Activated T-helper 9 cell treated with anti-CD3 and anti-CD28 coated beads, Interleukin-2, amount 50 U/mL, for 16 hours (primary cell): ENCODE results near the gene OSBPL5.

Experiments used
- DNase-seq: peaks from one replicate; pipeline ENCODE4 v3.0.0-alpha.2; 2020; ENCODE audit warnings: low read depth

OSBPL5 gene

DNA sequence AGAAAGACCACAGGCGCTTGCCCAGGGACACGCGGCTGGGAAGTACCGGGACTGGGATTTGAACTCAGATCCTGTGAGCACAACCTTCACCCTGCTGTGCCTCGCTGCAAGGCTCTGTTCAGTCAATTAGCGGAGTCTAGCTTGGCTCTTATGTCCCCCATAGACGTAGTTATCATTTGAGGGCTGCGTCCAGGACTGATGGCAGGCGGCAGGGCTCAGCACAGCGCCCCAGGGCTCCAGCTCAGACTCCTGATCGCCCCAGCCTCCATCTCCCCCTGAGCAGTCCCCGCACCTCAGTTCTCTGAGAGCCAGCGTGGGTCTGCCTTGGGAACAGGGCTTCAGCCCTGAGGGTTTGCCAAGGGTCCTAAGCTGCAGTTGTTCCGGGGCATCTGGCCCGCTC is 33.7 kb upstream of the OSBPL5 start:
- DNase-seq, result no peak

- no peak for DNase-seq
Observed at GRCh38 chr11:3197878-3198528, 32.9 kb upstream of the OSBPL5 start.

DNA sequence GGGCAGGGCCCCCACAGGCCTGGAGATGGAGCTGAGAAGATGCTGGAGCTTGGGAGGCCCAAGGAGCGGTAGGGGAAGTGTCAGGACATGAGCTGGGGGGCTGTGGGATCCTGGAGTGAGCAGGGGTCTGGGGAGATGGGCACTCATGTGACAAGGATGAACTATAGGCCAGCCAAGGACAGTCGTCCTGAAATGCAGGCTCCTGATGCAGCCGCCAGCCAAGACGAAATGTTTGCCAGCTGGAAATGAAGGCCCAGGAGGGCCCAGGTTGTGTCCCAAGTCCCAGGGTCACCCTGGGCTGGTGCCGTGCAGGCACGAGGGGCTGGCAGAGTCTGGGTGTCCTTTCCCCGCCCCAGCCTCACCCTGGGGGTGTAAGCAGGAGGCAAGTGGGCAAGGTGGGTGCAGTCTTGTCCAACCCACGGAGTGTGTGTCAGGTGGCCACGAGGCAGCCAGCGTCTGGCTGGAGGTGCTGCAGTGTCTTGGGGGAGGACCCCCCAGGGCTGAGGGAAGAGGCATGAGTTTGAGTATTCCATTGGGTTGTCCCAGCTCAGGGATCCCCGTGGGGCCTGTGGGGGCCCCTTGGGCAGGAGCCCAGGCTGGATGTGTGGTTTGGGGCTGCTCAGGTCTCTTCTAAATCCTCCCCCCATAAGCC is 32.1 kb upstream of the OSBPL5 start:
- DNase-seq, result no peak

- no peak for DNase-seq
Observed at GRCh38 chr11:3196161-3197043, 31.3 kb upstream of the OSBPL5 start.

- no peak for DNase-seq
Observed at GRCh38 chr11:3195251-3196160, 30.4 kb upstream of the OSBPL5 start.

DNA sequence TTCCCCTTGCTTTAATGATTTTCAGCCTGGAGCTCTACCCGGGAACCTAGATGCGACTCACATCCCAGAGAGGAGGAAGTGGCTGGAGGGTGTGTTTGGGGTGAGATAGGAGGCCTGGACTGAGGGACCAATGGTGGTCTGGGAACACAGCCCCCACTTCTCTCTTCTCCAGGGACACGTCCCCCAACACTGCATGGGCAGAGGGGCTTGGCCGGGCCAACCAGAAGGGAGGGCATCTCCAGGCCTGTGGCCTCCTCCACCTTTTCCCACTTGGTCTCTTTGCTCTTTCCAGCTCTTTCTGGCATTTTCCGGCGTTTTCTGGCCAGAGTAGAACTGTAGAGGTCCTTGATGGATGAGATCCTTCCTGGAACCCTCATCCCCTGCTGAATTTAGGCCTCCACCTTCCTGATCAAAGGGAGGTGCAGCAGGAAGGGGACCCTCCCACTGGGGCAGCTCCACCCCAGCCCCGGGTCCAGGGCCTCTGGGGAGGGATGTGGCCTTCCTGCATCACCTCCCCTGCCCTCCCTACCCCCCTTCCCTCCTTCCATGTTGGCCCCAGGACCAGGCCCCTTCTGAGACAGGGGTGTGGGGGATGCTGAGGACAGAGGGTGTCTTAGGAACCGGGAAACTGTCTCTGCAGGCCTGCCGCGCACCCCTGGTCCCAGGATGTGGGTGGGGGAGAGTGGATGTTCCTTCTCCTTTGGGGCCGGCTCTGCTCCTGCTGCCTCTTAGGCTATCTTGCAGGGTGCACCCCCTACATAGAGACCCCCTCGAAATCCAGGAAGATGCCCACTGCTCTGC is 29.1 kb upstream of the OSBPL5 start:
- DNase-seq, result no peak

DNA sequence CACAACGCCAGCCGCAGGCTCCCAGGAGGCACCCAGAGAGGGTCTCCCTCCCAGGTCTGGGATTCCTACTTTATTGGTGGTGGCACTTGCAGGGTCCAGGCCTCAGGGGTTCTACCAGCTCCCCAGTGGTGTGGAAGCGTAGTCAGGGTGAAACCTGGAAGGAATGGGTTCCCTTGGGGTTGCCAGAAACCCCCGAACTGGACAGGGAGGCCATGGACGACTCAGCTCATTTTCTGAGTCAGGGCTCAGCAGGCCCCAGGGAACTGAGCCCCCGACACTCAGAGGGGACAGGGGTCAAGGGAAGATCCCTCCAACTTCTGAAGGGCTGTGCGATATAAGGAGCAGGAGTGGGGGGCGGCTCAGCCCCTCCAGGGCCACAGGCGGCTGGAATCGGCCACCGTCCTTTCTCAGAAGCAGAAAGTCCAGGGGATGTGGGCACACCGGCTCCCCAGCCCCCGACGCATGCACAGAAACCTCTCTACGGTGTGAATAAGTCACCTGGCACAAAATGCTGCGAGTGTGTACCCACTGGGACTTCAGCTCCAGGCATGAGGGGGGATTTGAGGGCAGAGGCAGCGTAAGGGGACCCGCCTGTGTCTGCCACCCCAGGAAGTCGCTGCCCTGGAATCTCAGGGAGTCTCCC is 28.4 kb upstream of the OSBPL5 start:
- DNase-seq, result no peak

DNA sequence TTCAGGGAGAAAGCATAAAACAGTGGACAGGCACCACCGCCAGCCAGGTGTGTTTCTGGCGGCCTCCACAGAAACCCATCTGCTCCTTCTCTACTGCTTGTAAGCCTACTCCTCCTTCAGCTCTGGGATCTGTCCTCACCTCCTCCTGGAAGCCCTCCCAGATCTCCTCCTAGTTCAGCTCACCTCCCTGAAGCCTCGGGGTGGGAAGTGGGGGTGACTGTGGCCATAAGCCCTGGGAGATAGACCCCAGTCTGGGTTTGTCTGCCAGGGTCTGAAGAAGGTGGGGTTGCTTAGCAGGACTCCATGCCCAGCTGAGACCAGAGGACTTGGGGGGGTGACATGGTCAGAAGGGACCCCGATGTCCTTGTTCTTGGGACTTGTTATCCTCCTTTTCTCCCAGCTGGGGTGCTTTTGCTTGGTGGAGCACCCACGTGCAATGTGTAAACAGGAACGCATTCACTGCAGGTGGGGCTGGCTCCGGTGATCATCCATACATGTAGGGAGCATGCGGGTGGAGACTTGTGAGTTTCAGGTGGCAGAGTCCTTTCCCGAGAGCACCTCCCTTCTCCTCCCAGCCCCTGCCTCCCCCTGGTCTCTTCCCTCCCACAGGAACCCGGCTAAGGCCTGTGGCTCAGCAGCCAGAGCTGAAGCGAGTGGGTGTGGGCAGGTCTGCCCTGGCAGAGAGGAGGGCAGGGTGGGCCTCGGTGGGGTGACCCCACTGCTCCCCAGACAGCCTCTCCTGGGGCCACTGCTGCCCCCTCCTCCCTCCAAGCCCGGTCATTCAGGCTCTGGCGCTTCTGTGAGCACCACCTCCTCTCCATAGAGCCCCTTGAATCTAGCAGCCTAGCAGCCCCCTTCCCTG is 27.6 kb upstream of the OSBPL5 start:
- no peak for DNase-seq

GRCh38 chr11:3191586-3192324 is 26.6 kb upstream of the OSBPL5 start:
- DNase-seq, result no peak

- no peak for DNase-seq
Observed at GRCh38 chr11:3190600-3190999, 25.5 kb upstream of the OSBPL5 start.

GRCh38 chr11:3189886-3190583 is 24.9 kb upstream of the OSBPL5 start:
- no peak for DNase-seq

DNA sequence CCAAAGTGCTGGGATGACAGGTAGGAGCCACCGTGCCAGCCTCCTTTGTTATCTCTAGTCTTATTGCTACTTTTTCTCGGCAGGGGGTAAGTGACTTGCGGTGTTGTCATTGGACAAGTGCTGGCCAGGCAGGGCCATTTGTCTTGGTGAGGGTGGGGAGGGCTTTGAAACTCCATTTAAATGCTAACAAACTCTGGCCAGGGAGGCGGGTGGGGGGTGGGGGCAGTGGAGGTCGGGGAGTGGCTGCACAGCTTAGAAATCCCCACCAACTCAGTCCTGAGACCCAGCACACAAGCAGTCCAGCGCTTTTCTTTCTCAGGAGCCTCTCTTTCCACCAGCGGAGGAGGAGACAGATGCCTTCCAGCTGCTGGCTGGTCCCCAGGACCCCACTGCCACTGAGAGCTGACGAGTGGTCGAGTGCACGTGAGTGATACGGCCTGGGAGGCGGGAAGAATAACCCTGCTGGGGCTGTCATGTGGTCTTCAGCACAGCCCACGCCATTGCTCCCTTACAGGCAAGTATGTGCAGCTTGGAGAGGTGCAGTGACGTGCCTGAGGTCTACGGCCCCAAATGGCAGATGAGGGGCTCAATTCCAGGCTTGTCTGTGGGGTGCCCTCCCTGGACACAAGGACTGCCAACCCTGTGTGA is 24.2 kb upstream of the OSBPL5 start:
- DNase-seq, result no peak

GRCh38 chr11:3188496-3189195 is 23.5 kb upstream of the OSBPL5 start:
- DNase-seq, result no peak

- no peak for DNase-seq
Observed at GRCh38 chr11:3186166-3186953, 21.2 kb upstream of the OSBPL5 start.

GRCh38 chr11:3184732-3185347 is 19.7 kb upstream of the OSBPL5 start:
- no peak for DNase-seq

DNA sequence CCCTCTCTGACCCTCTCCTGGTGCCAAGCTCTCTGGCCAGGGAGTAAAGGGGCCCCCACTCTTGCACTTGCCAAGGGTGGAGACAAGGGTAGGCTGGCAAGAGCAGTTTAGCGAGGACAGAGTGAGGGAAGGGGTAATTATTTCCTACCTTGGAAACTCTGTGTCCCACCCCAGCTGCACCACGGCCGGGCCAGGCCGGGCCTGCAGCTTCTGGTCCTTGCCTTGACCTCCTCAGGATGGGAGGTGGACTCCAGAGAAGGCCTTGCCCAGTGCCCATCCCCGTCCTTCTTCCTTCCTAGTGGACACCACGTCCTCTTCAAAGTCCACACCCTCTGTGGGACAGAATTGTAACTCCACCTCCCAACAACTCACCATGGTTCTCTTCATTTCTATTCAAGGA is 18.4 kb upstream of the OSBPL5 start:
- DNase-seq, result no peak
